Measurements from ENCODE around the gene MN1. TPM values are rescaled to one million over a fixed set of nuclear protein-coding genes. Genes with fewer than 3 reads are reported as not detected.
A peak's percentile ranks its signal among the peaks of the same experiment; 100 is the strongest.

MN1 gene
- total RNA-seq, 2 donors from 2014 or later: 0.40 to 0.42 TPM

GRCh38 chr22:27815826-27816530 is 14.4 kb upstream of the MN1 start:
- Mint-ChIP-seq H3K27me3 (peaks cover 14% of the 10 kb centered on the region), H3K4me1 (peaks cover 2% of the 10 kb centered on the region), H3K4me3 (no peak overlapping the region), H3K27ac (no peak overlapping the region), H3K36me3 (ENCODE audit: low read depth) (peaks cover 7% of the 10 kb centered on the region)
- DNase-seq (no peak), ATAC-seq (no peak)
- no peaks in the 10 kb centered on the region for H3K9me3 ChIP-seq (ENCODE audit: control insufficient read depth, low read length, poor library complexity, severe bottlenecking)

GRCh38 chr22:27814993-27815392 is 13.4 kb upstream of the MN1 start:
- H3K27me3 Mint-ChIP-seq: peaks cover 14% of the 10 kb centered on the region
- H3K4me3 Mint-ChIP-seq: no peak overlapping the region
- H3K27ac Mint-ChIP-seq: no peak overlapping the region
- peaks cover 2% of the 10 kb centered on the region for H3K4me1 Mint-ChIP-seq
- ATAC-seq: no peak
- no peak for DNase-seq
- H3K36me3 Mint-ChIP-seq (ENCODE audit: low read depth): peaks cover 7% of the 10 kb centered on the region
- no peaks in the 10 kb centered on the region for H3K9me3 ChIP-seq (ENCODE audit: control insufficient read depth, low read length, poor library complexity, severe bottlenecking)

GRCh38 chr22:27811778-27812177 is 10.2 kb upstream of the MN1 start:
- Mint-ChIP-seq H3K27me3 (peaks cover 27% of the 10 kb centered on the region), H3K36me3 (ENCODE audit: low read depth) (peaks cover 6% of the 10 kb centered on the region), H3K4me3 (no peak overlapping the region), H3K27ac (no peak overlapping the region), H3K4me1 (peaks cover 1% of the 10 kb centered on the region)
- DNase-seq (no peak), ATAC-seq (no peak)
- H3K9me3 ChIP-seq (ENCODE audit: control insufficient read depth, low read length, poor library complexity, severe bottlenecking): no peaks in the 10 kb centered on the region

DNA sequence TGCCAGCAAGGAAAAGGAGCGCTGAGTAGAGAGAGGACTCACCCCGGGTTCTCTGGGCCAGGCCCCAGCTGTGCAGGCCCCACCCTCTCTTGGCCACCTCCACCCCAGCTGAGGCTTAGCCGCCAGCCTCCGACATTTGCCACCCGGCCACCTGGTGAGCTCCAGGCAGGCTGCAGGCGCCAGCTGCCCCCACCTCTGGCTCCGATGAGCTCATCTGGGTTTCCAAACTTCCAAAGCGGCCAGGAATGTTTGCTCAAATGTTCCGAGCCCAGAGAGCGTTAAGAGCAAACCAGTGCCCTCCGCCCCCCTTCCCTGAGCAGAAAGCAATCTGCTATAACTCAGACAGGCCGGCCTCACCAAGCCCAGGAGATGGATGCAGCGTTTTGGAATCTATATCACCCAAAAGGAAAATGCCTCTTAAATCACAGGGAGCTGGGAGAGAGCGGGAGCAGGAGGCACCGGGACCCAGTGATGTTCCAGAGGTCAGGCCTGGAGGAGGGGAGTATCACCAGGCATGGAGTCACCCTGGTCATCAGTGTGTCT is 9.1 kb upstream of the MN1 start:
- H3K27me3 Mint-ChIP-seq: peaks cover 36% of the 10 kb centered on the region
- H3K27ac Mint-ChIP-seq: no peak overlapping the region
- H3K36me3 Mint-ChIP-seq (ENCODE audit: low read depth): peaks cover 3% of the 10 kb centered on the region

DNA sequence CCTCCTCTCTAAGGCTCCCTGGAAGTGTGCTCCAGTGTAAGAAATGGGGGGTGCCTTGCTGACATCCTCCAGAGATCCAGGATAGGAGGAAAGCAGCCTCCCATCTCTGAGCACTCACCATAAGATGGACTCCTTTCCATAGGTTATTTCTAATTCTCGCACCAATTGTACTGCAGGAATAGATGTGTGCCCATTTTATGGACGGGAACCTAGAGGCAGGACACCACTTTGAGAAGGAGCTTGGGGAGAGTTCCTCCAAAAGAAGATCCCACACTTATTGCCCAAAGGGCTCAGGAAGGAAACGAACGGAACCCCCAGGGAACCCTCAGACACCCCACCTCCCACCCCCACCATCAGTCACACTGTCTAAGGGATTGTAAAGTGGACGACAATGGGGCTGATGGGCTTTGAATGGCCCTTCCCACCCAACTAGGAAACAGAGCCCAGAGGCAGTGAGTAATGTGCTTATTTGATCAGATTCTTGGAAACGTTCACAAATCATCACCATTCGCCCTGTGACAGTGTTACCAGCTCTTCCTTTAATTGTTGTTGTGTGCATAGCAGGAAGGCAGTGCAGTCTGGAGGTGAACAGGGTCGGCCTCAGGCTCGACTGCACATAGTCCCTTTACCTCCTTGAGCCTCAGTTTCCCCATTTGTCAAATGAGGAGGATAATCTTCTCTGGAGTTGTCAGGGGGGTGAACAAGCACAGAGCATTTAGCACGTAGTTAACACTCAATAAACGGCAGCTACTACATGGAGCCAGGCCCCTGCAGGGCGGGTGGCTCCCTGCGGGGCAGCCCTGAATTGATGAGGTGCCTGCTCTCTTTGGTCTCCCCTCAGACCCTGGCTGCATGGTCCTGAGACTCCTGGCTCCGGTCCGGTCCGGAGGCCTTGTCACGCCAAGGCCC is 8.4 kb upstream of the MN1 start:
- Mint-ChIP-seq H3K4me1 (peaks cover 7% of the 10 kb centered on the region), H3K27ac (no peak overlapping the region), H3K36me3 (ENCODE audit: low read depth) (peaks cover 3% of the 10 kb centered on the region), H3K4me3 (no peak overlapping the region), H3K27me3 (peaks cover 43% of the 10 kb centered on the region)
- ATAC-seq: no peak
- H3K9me3 ChIP-seq (ENCODE audit: control insufficient read depth, low read length, poor library complexity, severe bottlenecking): no peaks in the 10 kb centered on the region
- no peak for DNase-seq

More for the DNA sequence above, 9.1 kb upstream of the MN1 start:
- DNase-seq (no peak), ATAC-seq (no peak)
- H3K4me1 Mint-ChIP-seq: no peaks in the 10 kb centered on the region
- no peak overlapping the region for H3K4me3 Mint-ChIP-seq
- H3K9me3 ChIP-seq (ENCODE audit: control insufficient read depth, low read length, poor library complexity, severe bottlenecking): no peaks in the 10 kb centered on the region

- H3K27ac Mint-ChIP-seq: no peak overlapping the region
- peaks cover 50% of the 10 kb centered on the region for H3K27me3 Mint-ChIP-seq
- no peaks in the 10 kb centered on the region for H3K9me3 ChIP-seq (ENCODE audit: control insufficient read depth, low read length, poor library complexity, severe bottlenecking)
- DNase-seq (no peak), ATAC-seq (no peak)
- H3K36me3 Mint-ChIP-seq (ENCODE audit: low read depth): peaks cover 3% of the 10 kb centered on the region
- no peak overlapping the region for H3K4me3 Mint-ChIP-seq
- peaks cover 11% of the 10 kb centered on the region for H3K4me1 Mint-ChIP-seq
Observed at GRCh38 chr22:27809226-27809603, 7.7 kb upstream of the MN1 start.

DNA sequence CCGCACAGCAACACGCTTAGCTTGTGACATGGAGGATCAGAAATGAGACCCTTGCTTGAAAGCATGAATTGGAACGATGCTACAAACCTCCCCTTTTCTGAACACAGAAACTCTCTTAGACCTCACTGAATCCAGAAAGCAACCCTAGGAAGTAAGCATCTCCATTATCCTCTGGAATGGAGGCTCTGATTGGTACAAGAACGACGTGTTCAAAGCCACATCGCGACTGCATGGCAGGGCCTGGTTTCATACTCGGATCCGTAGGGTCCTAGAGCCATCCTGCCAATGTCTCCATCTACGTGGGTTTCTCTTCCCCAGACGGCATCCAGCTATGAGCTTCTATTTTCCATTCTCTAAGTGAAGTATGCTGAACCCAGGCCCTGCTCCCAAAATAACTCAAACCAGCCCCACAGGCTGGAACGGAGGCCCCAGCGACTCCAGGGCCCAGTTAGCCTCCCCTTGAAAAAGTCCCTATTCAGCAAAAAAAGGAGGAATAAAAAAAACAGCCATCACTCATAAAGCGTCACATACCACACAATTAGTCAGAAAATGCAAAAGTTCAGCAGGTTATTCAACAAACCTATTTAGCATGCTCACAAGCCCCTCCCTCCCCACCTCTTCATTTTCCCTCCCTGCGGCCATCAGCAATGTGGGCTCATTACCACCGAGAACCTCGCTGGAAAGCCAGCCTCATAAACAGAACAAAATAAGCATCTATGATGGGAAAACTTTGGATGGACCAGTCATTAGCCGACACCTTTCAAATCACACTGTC is 7.1 kb upstream of the MN1 start:
- Mint-ChIP-seq H3K4me1 (peaks cover 11% of the 10 kb centered on the region), H3K27ac (no peak overlapping the region), H3K4me3 (no peak overlapping the region), H3K36me3 (ENCODE audit: low read depth) (peaks cover 3% of the 10 kb centered on the region), H3K27me3 (peaks cover 50% of the 10 kb centered on the region)
- H3K9me3 ChIP-seq (ENCODE audit: control insufficient read depth, low read length, poor library complexity, severe bottlenecking): no peaks in the 10 kb centered on the region
- DNase-seq (no peak), ATAC-seq (no peak)

DNA sequence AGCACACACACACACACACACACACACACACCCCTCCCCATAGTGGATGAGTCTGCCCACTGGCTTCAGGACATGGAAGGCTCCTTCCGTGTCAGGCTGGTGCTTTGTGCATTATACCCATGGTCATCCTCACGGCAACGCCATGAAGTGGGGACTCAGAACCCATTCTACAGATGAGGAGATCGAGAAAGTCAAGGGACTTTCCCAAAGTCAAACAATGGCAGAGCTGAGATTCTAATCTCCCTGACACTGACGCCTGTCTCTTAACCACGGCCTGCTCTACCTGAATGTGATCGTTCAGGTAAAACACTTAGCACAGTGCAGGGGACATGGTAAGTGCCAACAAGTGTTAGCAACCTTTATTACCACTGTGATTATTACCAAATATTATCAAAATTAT is 4.3 kb upstream of the MN1 start:
- peaks cover 3% of the 10 kb centered on the region for H3K36me3 Mint-ChIP-seq (ENCODE audit: low read depth)
- peaks cover 43% of the 10 kb centered on the region for H3K27me3 Mint-ChIP-seq
- no peak for ATAC-seq
- no peak for DNase-seq
- peaks cover 20% of the 10 kb centered on the region for H3K4me1 Mint-ChIP-seq
- H3K27ac Mint-ChIP-seq: no peak overlapping the region
- H3K4me3 Mint-ChIP-seq: no peak overlapping the region
- H3K9me3 ChIP-seq (ENCODE audit: control insufficient read depth, low read length, poor library complexity, severe bottlenecking): no peaks in the 10 kb centered on the region

DNA sequence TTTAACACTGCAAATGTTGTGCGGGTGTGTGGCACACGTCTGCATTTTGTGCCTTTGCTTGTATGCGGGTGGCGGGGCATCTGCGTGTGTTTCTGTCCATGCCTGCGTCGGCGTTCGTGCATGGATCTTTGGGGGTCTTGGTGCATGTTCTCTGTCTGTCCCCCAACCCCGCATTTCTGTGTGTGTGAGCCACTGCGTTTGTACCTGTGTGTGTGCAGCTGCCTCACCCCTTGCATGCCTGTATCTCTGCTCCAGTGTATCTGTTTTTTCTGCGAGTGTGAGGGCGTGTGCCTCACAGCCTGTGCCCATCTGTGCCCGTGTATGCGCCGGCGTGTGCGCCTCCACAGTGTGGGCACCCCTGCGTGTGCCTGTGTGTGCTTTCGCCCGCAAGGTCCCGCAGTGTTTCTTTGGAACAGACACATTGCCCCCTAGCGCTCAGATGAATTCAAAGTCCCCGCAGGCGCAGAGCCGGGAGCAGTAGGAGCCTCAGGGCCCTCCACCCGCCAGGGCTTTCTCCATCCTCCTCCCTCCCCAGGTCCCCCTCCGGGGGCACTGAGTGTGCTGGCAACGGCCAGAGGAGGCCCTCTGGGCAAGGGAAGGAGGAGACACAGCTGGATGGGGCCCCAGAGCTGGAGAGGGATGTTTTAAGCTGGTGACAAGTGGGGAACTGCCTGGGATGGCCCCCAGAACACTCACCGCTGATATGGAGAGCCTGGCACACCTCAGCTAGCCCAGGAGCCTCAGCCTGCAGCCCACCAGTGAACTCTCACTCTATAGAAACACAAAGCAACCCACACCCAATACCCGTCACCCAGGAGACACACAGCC is 3.1 kb upstream of the MN1 start:
- H3K27me3 Mint-ChIP-seq: peaks cover 43% of the 10 kb centered on the region
- H3K36me3 Mint-ChIP-seq (ENCODE audit: low read depth): peaks cover 3% of the 10 kb centered on the region
- peaks cover 20% of the 10 kb centered on the region for H3K4me1 Mint-ChIP-seq
- H3K27ac Mint-ChIP-seq: no peak overlapping the region
- H3K4me3 Mint-ChIP-seq: peak overlapping the region; percentile 25
- ATAC-seq (peak; percentile 42), DNase-seq (peak in 1 of 3 donors; percentile 25)
- no peaks in the 10 kb centered on the region for H3K9me3 ChIP-seq (ENCODE audit: control insufficient read depth, low read length, poor library complexity, severe bottlenecking)

- Mint-ChIP-seq H3K27me3 (peaks cover 38% of the 10 kb centered on the region), H3K36me3 (ENCODE audit: low read depth) (peaks cover 3% of the 10 kb centered on the region), H3K27ac (no peak overlapping the region), H3K4me1 (peaks cover 20% of the 10 kb centered on the region), H3K4me3 (no peak overlapping the region)
- DNase-seq (no peak), ATAC-seq (no peak)
- H3K9me3 ChIP-seq (ENCODE audit: control insufficient read depth, low read length, poor library complexity, severe bottlenecking): no peaks in the 10 kb centered on the region
Observed at GRCh38 chr22:27803841-27804415, 2.4 kb upstream of the MN1 start.

GRCh38 chr22:27802346-27803073 is 954 bp upstream of the MN1 start:
- Mint-ChIP-seq H3K4me1 (peaks cover 20% of the 10 kb centered on the region), H3K36me3 (ENCODE audit: low read depth) (peaks cover 3% of the 10 kb centered on the region), H3K4me3 (peak overlapping the region; percentile 86), H3K27ac (peak overlapping the region; percentile 24), H3K27me3 (peaks cover 28% of the 10 kb centered on the region)
- DNase-seq (no peak), ATAC-seq (peak; percentile 6)
- H3K9me3 ChIP-seq (ENCODE audit: control insufficient read depth, low read length, poor library complexity, severe bottlenecking): no peaks in the 10 kb centered on the region
